ENCODE measurements around the gene CFLAR. TPM values are rescaled to one million over a fixed set of nuclear protein-coding genes. Genes with fewer than 3 reads are reported as not detected.

Gene CFLAR
- total and polyA plus RNA-seq, 2 donors from 2014 or later = 47.2 to 263 TPM

GRCh38 chr2:201219328-201220096 lies 103.5 kb downstream of the CFLAR start:
- H3K9me3 ChIP-seq (ENCODE audit: control insufficient read depth in 2 of 3, insufficient read depth in 1 of 3, low read length in 3 of 3) = no peaks in the 10 kb centered on the region
- FAIRE-seq (no peak), DNase-seq (peak in 1 of 5 donors; percentile 33)
- no peak overlapping the region for H3K4me3 ChIP-seq (ENCODE audit: low read length in 3 of 3)
- intact Hi-C loops (cut with DNase I) = no loop called here
- peaks cover 0 to 10% (median 8%) of the 10 kb centered on the region in 3 donors for H3K4me1 ChIP-seq (ENCODE audit: control insufficient read depth in 2 of 3, insufficient read depth in 2 of 3, low read depth in 1 of 3, low read length in 3 of 3)
- peak overlapping the region in 1 of 3 donors; percentile 4 for H3K9ac ChIP-seq (ENCODE audit: low read length in 3 of 3)
- H3K27me3 ChIP-seq (ENCODE audit: control insufficient read depth, insufficient read depth, low read length) = no peaks in the 10 kb centered on the region
- peak overlapping the region in 1 of 2 donors; percentile 20 for H3K27ac ChIP-seq (ENCODE audit: low read depth in 2 of 2, low read length in 2 of 2)
- H3K36me3 ChIP-seq (ENCODE audit: control insufficient read depth in 2 of 3, insufficient read depth in 3 of 3, low read length in 3 of 3) = peaks cover 0 to 6% (median 0%) of the 10 kb centered on the region in 3 donors
- no peak for TF ChIP-seq CTCF (IDR thresholded peaks at IDR 0.05; ENCODE audit: borderline replicate concordance, extremely low read depth, insufficient read depth)

DNA sequence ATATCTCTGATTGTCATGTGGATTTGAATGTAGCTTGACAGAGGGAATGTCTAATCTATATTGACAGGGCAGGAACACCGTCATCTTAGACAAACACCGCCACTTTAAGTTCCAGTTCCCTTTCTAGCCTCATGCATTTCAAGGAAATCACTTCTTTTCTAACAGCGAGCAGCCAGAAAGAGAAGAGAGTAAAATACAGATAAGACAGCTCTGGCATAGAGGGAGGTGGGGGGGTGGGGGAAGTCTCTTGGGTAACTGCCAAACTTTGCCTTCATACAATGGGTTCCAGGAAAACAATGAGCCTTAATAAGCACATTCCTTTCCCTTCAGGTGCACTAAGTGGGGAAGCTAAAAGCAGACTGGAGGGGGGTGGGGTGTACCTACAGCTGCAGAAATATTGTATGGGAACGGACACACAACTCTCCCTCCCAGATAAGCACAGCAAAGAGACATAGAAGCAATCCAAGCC lies 104.2 kb downstream of the CFLAR start:
- H3K4me1 ChIP-seq (ENCODE audit: control insufficient read depth in 2 of 3, insufficient read depth in 2 of 3, low read depth in 1 of 3, low read length in 3 of 3) = peaks cover 0 to 10% (median 8%) of the 10 kb centered on the region in 3 donors
- no peaks in the 10 kb centered on the region for H3K27me3 ChIP-seq (ENCODE audit: control insufficient read depth, insufficient read depth, low read length)
- H3K9me3 ChIP-seq (ENCODE audit: control insufficient read depth in 2 of 3, insufficient read depth in 1 of 3, low read length in 3 of 3) = no peaks in the 10 kb centered on the region
- no peak for FAIRE-seq
- DNase-seq = peak in 2 of 5 donors; percentile 34 to 54
- H3K27ac ChIP-seq (ENCODE audit: low read depth in 2 of 2, low read length in 2 of 2) = no peak overlapping the region
- peak overlapping the region in 1 of 3 donors; percentile 4 for H3K9ac ChIP-seq (ENCODE audit: low read length in 3 of 3)
- no peak for TF ChIP-seq CTCF (IDR thresholded peaks at IDR 0.05; ENCODE audit: borderline replicate concordance, extremely low read depth, insufficient read depth)
- intact Hi-C loops (cut with DNase I) = no loop called here
- H3K4me3 ChIP-seq (ENCODE audit: low read length in 3 of 3) = no peak overlapping the region
- peaks cover 0 to 6% (median 0%) of the 10 kb centered on the region in 3 donors for H3K36me3 ChIP-seq (ENCODE audit: control insufficient read depth in 2 of 3, insufficient read depth in 3 of 3, low read length in 3 of 3)

- TF ChIP-seq CTCF (IDR thresholded peaks at IDR 0.05; ENCODE audit: borderline replicate concordance, extremely low read depth, insufficient read depth) = no peak
Measured at GRCh38 chr2:201223089-201224073, 107.4 kb downstream of the CFLAR start.

More at GRCh38 chr2:201223089-201224073, 107.4 kb downstream of the CFLAR start:
- H3K4me3 ChIP-seq (ENCODE audit: low read length in 3 of 3) = no peak overlapping the region
- no peak overlapping the region for H3K27ac ChIP-seq (ENCODE audit: low read depth in 2 of 2, low read length in 2 of 2)
- H3K4me1 ChIP-seq (ENCODE audit: control insufficient read depth in 2 of 3, insufficient read depth in 2 of 3, low read depth in 1 of 3, low read length in 3 of 3) = peaks cover 0 to 10% (median 8%) of the 10 kb centered on the region in 3 donors
- no peaks in the 10 kb centered on the region for H3K9me3 ChIP-seq (ENCODE audit: control insufficient read depth in 2 of 3, insufficient read depth in 1 of 3, low read length in 3 of 3)
- H3K9ac ChIP-seq (ENCODE audit: low read length in 3 of 3) = no peak overlapping the region
- no peak for DNase-seq
- H3K27me3 ChIP-seq (ENCODE audit: control insufficient read depth, insufficient read depth, low read length) = no peaks in the 10 kb centered on the region
- intact Hi-C loops (cut with DNase I) = no loop called here
- peaks cover 0 to 1% (median 0%) of the 10 kb centered on the region in 3 donors for H3K36me3 ChIP-seq (ENCODE audit: control insufficient read depth in 2 of 3, insufficient read depth in 3 of 3, low read length in 3 of 3)
- FAIRE-seq = no peak

Other genes starting within 250 kb of the CFLAR start
- 26.7 TPM for gene PPIL3, start 227.1 kb upstream of the CFLAR start, total RNA-seq
- gene PPIL3, start 227.1 kb upstream of the CFLAR start, polyA plus RNA-seq (ENCODE audit: insufficient read depth, low read depth, low replicate concordance) = 27.0 TPM
- gene NIF3L1, start 226.8 kb upstream of the CFLAR start, total RNA-seq = 24.6 TPM
- 29.7 TPM for gene NIF3L1, start 226.8 kb upstream of the CFLAR start, polyA plus RNA-seq (ENCODE audit: insufficient read depth, low read depth, low replicate concordance)
- gene ORC2, start 152.5 kb upstream of the CFLAR start, total RNA-seq = 26.0 TPM
- gene ORC2, start 152.5 kb upstream of the CFLAR start, polyA plus RNA-seq (ENCODE audit: insufficient read depth, low read depth, low replicate concordance) = 7.4 TPM
- gene HYCC2, start 44.5 kb upstream of the CFLAR start, total RNA-seq = 30.1 TPM
- 4.0 TPM for gene HYCC2, start 44.5 kb upstream of the CFLAR start, polyA plus RNA-seq (ENCODE audit: insufficient read depth, low read depth, low replicate concordance)
- gene NDUFB3, start 44.2 kb upstream of the CFLAR start, total RNA-seq = 101 TPM
- 309 TPM for gene NDUFB3, start 44.2 kb upstream of the CFLAR start, polyA plus RNA-seq (ENCODE audit: insufficient read depth, low read depth, low replicate concordance)
- 24.6 TPM for gene CASP10, start 67.0 kb downstream of the CFLAR start, total RNA-seq
- gene CASP10, start 67.0 kb downstream of the CFLAR start, polyA plus RNA-seq (ENCODE audit: insufficient read depth, low read depth, low replicate concordance) = 4.5 TPM
- 35.3 TPM for gene CASP8, start 144.4 kb downstream of the CFLAR start, total RNA-seq
- 8.0 TPM for gene CASP8, start 144.4 kb downstream of the CFLAR start, polyA plus RNA-seq (ENCODE audit: insufficient read depth, low read depth, low replicate concordance)
- gene FLACC1, start 241.2 kb downstream of the CFLAR start, total RNA-seq = 3.7 TPM
- gene FLACC1, start 241.2 kb downstream of the CFLAR start, polyA plus RNA-seq (ENCODE audit: insufficient read depth, low read depth, low replicate concordance) = not detected